SK-N-MC (cell line): ENCODE results near the gene AKR1C4.

Source experiments
- EZH2 ChIP-seq: fragments of 200-600 bp; sonication (generic); IDR thresholded peaks from one replicate; pipeline ENCODE4 v1.6.1; 2017; ENCODE audit warnings: antibody characterized with exemption
- FOXP2 ChIP-seq: optimal IDR thresholded peaks from 2 replicates; pipeline ENCODE3; 2011; ENCODE audit warnings: mild to moderate bottlenecking, moderate library complexity; ENCODE audit not compliant: insufficient read depth; ENCODE audit errors: extremely low read length, control extremely low read depth
- POLR2AphosphoS5 ChIP-seq: IDR thresholded peaks from 2 replicates; pipeline ENCODE4 v1.6.1; 2012; ENCODE audit warnings: mild to moderate bottlenecking, low read depth, low read length, borderline replicate concordance

- TF ChIP-seq POLR2AphosphoS5, result no peak
- TF ChIP-seq EZH2, result no peak
- no peak for TF ChIP-seq FOXP2
Observed at GRCh38 chr10:5147255-5147980, 49.2 kb upstream of the AKR1C4 start.
